ENCODE results near the gene GNA12. TPM values are rescaled to one million over a fixed set of nuclear protein-coding genes. Genes with fewer than 3 reads are reported as not detected.

Gene GNA12
- total and polyA plus RNA-seq, 2 of the 4 experiments (the other 2 are of a cell fraction) = 14.3 to 93.9 TPM

GRCh38 chr7:2796358-2797352 lies 47.5 kb downstream of the GNA12 start:
- Histone ChIP-seq H2BK5ac (ENCODE audit: low read depth, low read length, poor library complexity, severe bottlenecking) (peak overlapping the region; percentile 71), H3K27me3 (ENCODE audit: control insufficient read depth, insufficient read depth, low read length) (no peaks in the 10 kb centered on the region), H2AK9ac (replicated peaks; ENCODE audit: low read depth, low read length, poor library complexity) (peak overlapping the region; percentile 25), H3K18ac (ENCODE audit: low read depth, low read length) (peak overlapping the region; percentile 49), H4K5ac (ENCODE audit: low read depth, low read length) (peak overlapping the region; percentile 44), H3K27ac (ENCODE audit: insufficient read depth, low read length) (peak overlapping the region; percentile 90; the same call in 1 of the 2 replicates), H2BK20ac (ENCODE audit: low read depth, low read length) (peak overlapping the region; percentile 76), H3K4me3 (ENCODE audit: insufficient read depth, low read depth, low read length) (no peak overlapping the region), H2AFZ (replicated peaks; ENCODE audit: low read length, poor library complexity) (no peak overlapping the region), H2BK120ac (ENCODE audit: low read depth, low read length) (peak overlapping the region; percentile 77), H3K9me3 (ENCODE audit: control insufficient read depth, insufficient read depth, low read length) (no peaks in the 10 kb centered on the region), H3K9ac (ENCODE audit: low read depth, low read length) (peak overlapping the region; percentile 55; the same call in 1 of the 2 replicates), H3K23ac (ENCODE audit: low read depth, low read length) (peak overlapping the region; percentile 63), H3K36me3 (ENCODE audit: control insufficient read depth, insufficient read depth, low read length) (peaks cover 22% of the 10 kb centered on the region), H3K79me1 (ENCODE audit: low read depth in 1 of 2, low read length in 2 of 2) (peaks cover 56 to 85% of the 10 kb centered on the region in 2 experiments), H4K91ac (ENCODE audit: insufficient read depth, low read depth, low read length) (peak overlapping the region; percentile 34), H3K9me1 (ENCODE audit: insufficient read depth, low read length) (peaks cover 39% of the 10 kb centered on the region), H3K56ac (ENCODE audit: extremely low read depth, insufficient read depth, low read length) (0 out of 2 replicates have a peak overlapping the region, but pooled peaks have one; percentile 9), H4K20me1 (ENCODE audit: insufficient read depth, low read length) (peaks cover 11% of the 10 kb centered on the region; the same call in 1 of the 2 replicates), H3K4me2 (ENCODE audit: low read depth, low read length) (peak overlapping the region; percentile 49), H3K4ac (ENCODE audit: low read depth, low read length) (peak overlapping the region; percentile 57), H3K14ac (replicated peaks; ENCODE audit: low read depth, low read length) (peak overlapping the region; percentile 58), H3K4me1 (ENCODE audit: control insufficient read depth, insufficient read depth, low read length) (peaks cover 16% of the 10 kb centered on the region), H2BK15ac (ENCODE audit: low read depth, low read length) (peak overlapping the region; percentile 72; the same call in 2 of the 3 replicates), H2AK5ac (ENCODE audit: low read depth, low read length) (peak overlapping the region; percentile 73), H4K8ac (ENCODE audit: low read depth in 2 of 2, low read length in 2 of 2) (peak overlapping the region; percentile 0 to 42; a peak in 2 of 4 replicates)
- ChIA-PET CTCF (no interaction called here), POLR2A (ENCODE audit: unreplicated experiment) (interaction anchor here (0.6 kb wide), 1 partner anchor 103 kb away, joined by 3 read pairs; no protein-coding TSS in a partner anchor)
- DNase-seq (peak; percentile 94), ATAC-seq (ENCODE audit: low read depth) (peak; percentile 76)
- BruUV-seq (replicated peaks) = no TSS peak
- in situ Hi-C loops (cut with MboI; ENCODE audit: low sequenced_read_pairs) (no loop called here), intact Hi-C loops (cut with micrococcal nuclease) (loop anchor here (5.0 kb wide), 1 partner anchor 34 kb away; no protein-coding TSS in a partner anchor), dilution Hi-C loops (cut with HindIII; ENCODE audit: low sequenced_read_pairs, unreplicated experiment) (no loop called here)
- WGBS, 2 experiments (ENCODE audit: extremely low coverage in 2 of 2, insufficient read length in 1 of 2) = 55% methylated on average over 15 of the region's 20 CpGs; no CpG with 5 or more reads in 1 of the 2 experiments
- TF ChIP-seq RFX5 (IDR thresholded peaks at IDR 0.05; ENCODE audit: low read depth, low read length) (no peak), MAFK (IDR thresholded peaks at IDR 0.05; ENCODE audit: low read depth, low read length) (0 out of 2 replicates have a peak, but pooled peaks have one; percentile 0), CEBPB (IDR thresholded peaks at IDR 0.05; ENCODE audit: low read depth, low read length) (peak; percentile 85)

Data from IMR-90 (cell line).